Neural cell (in vitro differentiated cells): ENCODE data around the gene CDH4. TPM values are rescaled to one million over a fixed set of nuclear protein-coding genes. Genes with fewer than 3 reads are reported as not detected.

ENCODE experiments used
- H2AFZ ChIP-seq: fragments of 200-600, 300-800 bp; sonication (generic), shearing (Covaris generic); 2 replicates; pipeline ENCODE4 v1.6.0; 2014; ENCODE audit warnings: low read depth, mild to moderate bottlenecking, antibody characterized with exemption, low read length, moderate library complexity
- H3F3A ChIP-seq: fragments of 200-600 bp; shearing (Covaris generic); 2 replicates; pipeline ENCODE4 v1.6.1; 2016; ENCODE audit warnings: mild to moderate bottlenecking, moderate library complexity, mixed read lengths, antibody characterized with exemption, low read length; ENCODE audit not compliant: insufficient read depth, poor library complexity, severe bottlenecking
- H3K27ac ChIP-seq: fragments of 200-600, 300-800 bp; sonication (generic), shearing (Covaris generic); 2 replicates; pipeline ENCODE4 v1.5.1; 2014; ENCODE audit warnings: mild to moderate bottlenecking, low read length, moderate library complexity
- H3K27me3 ChIP-seq: fragments of 300-800, 200-600 bp; sonication (generic), shearing (Covaris generic); 2 replicates; pipeline ENCODE4 v1.6.0; 2014; ENCODE audit warnings: mild to moderate bottlenecking, low read depth, low read length, moderate library complexity; ENCODE audit not compliant: insufficient read depth
- H3K36me3 ChIP-seq: fragments of 300-800, 200-600 bp; sonication (generic), shearing (Covaris generic); 2 replicates; pipeline ENCODE4 v1.5.1; 2014; ENCODE audit warnings: mild to moderate bottlenecking, antibody characterized with exemption, low read length, moderate library complexity; ENCODE audit not compliant: insufficient read depth
- H3K4me2 ChIP-seq: fragments of 300-800, 200-600 bp; sonication (generic), shearing (Covaris generic); 2 replicates; pipeline ENCODE4 v1.6.0; 2014; ENCODE audit warnings: mild to moderate bottlenecking, low read length
- H3K4me3 ChIP-seq: fragments of 300-800, 200-600 bp; sonication (generic), shearing (Covaris generic); 2 replicates; pipeline ENCODE4 v1.5.1; 2014; ENCODE audit warnings: mild to moderate bottlenecking, low read length, moderate library complexity
- H3K79me2 ChIP-seq: fragments of 200-600 bp; shearing (Covaris generic); replicated peaks from 2 replicates; pipeline ENCODE4 v1.6.0; 2014; ENCODE audit warnings: mild to moderate bottlenecking, low read length, moderate library complexity; ENCODE audit not compliant: insufficient read depth
- H3K9ac ChIP-seq: fragments of 300-800, 200-600 bp; sonication (generic), shearing (Covaris generic); 2 replicates; pipeline ENCODE4 v1.6.1; 2016; ENCODE audit warnings: mild to moderate bottlenecking, low read length, mixed read lengths
- H3K9me2 ChIP-seq: fragments of 200-600 bp; shearing (Covaris generic); 2 replicates; pipeline ENCODE4 v1.6.1; 2016; ENCODE audit warnings: mild to moderate bottlenecking, low read length, mixed read lengths; ENCODE audit not compliant: insufficient read depth
- H3K9me3 ChIP-seq: fragments of 200-600, 300-800 bp; sonication (generic), shearing (Covaris generic); 2 replicates; pipeline ENCODE4 v1.6.1; 2016; ENCODE audit warnings: mild to moderate bottlenecking, mixed run types, low read length, moderate library complexity, mixed read lengths
- H4K20me1 ChIP-seq: fragments of 200-600 bp; shearing (Covaris generic); 2 replicates; pipeline ENCODE4 v1.6.1; 2016; ENCODE audit warnings: mild to moderate bottlenecking, mixed run types; ENCODE audit not compliant: insufficient read depth
- EP300 ChIP-seq: fragments of 450-650 bp; conservative IDR thresholded peaks from 2 replicates; pipeline ENCODE4 v1.6.1; 2014; ENCODE audit warnings: antibody characterized with exemption, mild to moderate bottlenecking, moderate library complexity; ENCODE audit not compliant: poor library complexity, severe bottlenecking
- EZH2 ChIP-seq: fragments of 200-600, 300-800 bp; shearing (Covaris generic), sonication (generic); IDR thresholded peaks from 2 replicates; pipeline ENCODE4 v1.6.1; 2014; ENCODE audit warnings: antibody characterized with exemption, low read length, borderline replicate concordance, mild to moderate bottlenecking; ENCODE audit not compliant: insufficient read depth, poor library complexity, severe bottlenecking
- MXI1 ChIP-seq: fragments of 450-650 bp; conservative IDR thresholded peaks from 2 replicates; pipeline ENCODE4 v1.6.1; 2014; ENCODE audit warnings: antibody characterized with exemption, mild to moderate bottlenecking; ENCODE audit not compliant: poor library complexity, severe bottlenecking
- POLR2AphosphoS5 ChIP-seq: IDR thresholded peaks from 2 replicates; pipeline ENCODE4 v1.6.1; 2012
- RAD21 ChIP-seq: fragments of 450-650 bp; conservative IDR thresholded peaks from 2 replicates; pipeline ENCODE4 v1.6.1; 2014; ENCODE audit warnings: antibody characterized with exemption, mild to moderate bottlenecking, moderate library complexity
- REST ChIP-seq: IDR thresholded peaks from 2 replicates; pipeline ENCODE4 v1.6.1; 2012; ENCODE audit warnings: borderline replicate concordance
- SMC3 ChIP-seq: fragments of 450-650 bp; conservative IDR thresholded peaks from 2 replicates; pipeline ENCODE4 v1.6.1; 2014; ENCODE audit warnings: antibody characterized with exemption, mild to moderate bottlenecking, moderate library complexity; ENCODE audit not compliant: poor library complexity
- TAF1 ChIP-seq: IDR thresholded peaks from 2 replicates; pipeline ENCODE4 v1.6.1; 2012; ENCODE audit warnings: low read depth
- polyA plus RNA-seq: library from polyadenylated mRNA; depleted of rRNA; stranded (reverse); fragments of >200 nt; gene quantifications from 2 replicates; pipeline ENCODE4 v1.2.3, GENCODE V29; 2014
- TF ChIP-seq, protein P1 (sequence below): fragments of 450-650 bp; IDR thresholded peaks from 2 replicates; pipeline ENCODE4 v1.5.1; 2014; ENCODE audit warnings: antibody characterized with exemption, mild to moderate bottlenecking, moderate library complexity; ENCODE audit not compliant: poor library complexity, severe bottlenecking

Gene CDH4
- polyA plus RNA-seq, 1 donor from 2014 or later, result 24.6 TPM

- H3K9ac ChIP-seq, result no peak overlapping the region
- no peaks in the 10 kb centered on the region for H3K36me3 ChIP-seq
- no peak for TF ChIP-seq REST
- no peak for TF ChIP-seq EZH2
- TF ChIP-seq, protein P1, sequence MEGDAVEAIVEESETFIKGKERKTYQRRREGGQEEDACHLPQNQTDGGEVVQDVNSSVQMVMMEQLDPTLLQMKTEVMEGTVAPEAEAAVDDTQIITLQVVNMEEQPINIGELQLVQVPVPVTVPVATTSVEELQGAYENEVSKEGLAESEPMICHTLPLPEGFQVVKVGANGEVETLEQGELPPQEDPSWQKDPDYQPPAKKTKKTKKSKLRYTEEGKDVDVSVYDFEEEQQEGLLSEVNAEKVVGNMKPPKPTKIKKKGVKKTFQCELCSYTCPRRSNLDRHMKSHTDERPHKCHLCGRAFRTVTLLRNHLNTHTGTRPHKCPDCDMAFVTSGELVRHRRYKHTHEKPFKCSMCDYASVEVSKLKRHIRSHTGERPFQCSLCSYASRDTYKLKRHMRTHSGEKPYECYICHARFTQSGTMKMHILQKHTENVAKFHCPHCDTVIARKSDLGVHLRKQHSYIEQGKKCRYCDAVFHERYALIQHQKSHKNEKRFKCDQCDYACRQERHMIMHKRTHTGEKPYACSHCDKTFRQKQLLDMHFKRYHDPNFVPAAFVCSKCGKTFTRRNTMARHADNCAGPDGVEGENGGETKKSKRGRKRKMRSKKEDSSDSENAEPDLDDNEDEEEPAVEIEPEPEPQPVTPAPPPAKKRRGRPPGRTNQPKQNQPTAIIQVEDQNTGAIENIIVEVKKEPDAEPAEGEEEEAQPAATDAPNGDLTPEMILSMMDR, result no peak
- no peak for TF ChIP-seq EP300
- no peak for TF ChIP-seq MXI1
- TF ChIP-seq RAD21, result no peak
- no peak for TF ChIP-seq TAF1
- no peak for TF ChIP-seq POLR2AphosphoS5
- no peak for TF ChIP-seq SMC3
- H3K4me3 ChIP-seq, result no peak overlapping the region
- no peaks in the 10 kb centered on the region for H3K9me3 ChIP-seq
- H3K4me2 ChIP-seq, result no peak overlapping the region
- H3K79me2 ChIP-seq, result no peaks in the 10 kb centered on the region
- no peak overlapping the region for H3K27ac ChIP-seq
- H4K20me1 ChIP-seq, result no peaks in the 10 kb centered on the region
- H3K9me2 ChIP-seq, result no peaks in the 10 kb centered on the region
- H3K27me3 ChIP-seq, result no peaks in the 10 kb centered on the region
- no peaks in the 10 kb centered on the region for H3F3A ChIP-seq
- no peak overlapping the region for H2AFZ ChIP-seq
Measured at GRCh38 chr20:61798632-61799031, 546.6 kb downstream of the CDH4 start.

GRCh38 chr20:61799394-61799923 is 547.4 kb downstream of the CDH4 start:
- Histone ChIP-seq H3K9me2 (no peaks in the 10 kb centered on the region), H3F3A (no peaks in the 10 kb centered on the region), H3K79me2 (no peaks in the 10 kb centered on the region), H3K27ac (no peak overlapping the region), H3K4me3 (no peak overlapping the region), H3K9me3 (no peaks in the 10 kb centered on the region), H4K20me1 (no peaks in the 10 kb centered on the region), H3K36me3 (no peaks in the 10 kb centered on the region), H3K9ac (no peak overlapping the region), H3K4me2 (no peak overlapping the region), H2AFZ (no peak overlapping the region), H3K27me3 (no peaks in the 10 kb centered on the region)
- TF ChIP-seq RAD21 (no peak), EP300 (no peak), TAF1 (no peak)
